WTC11 (cell line): Measurements from ENCODE around the gene SORCS2.

Source experiments
- NR2C2 ChIP-seq: sonication (generic); formaldehyde crosslinking; IDR thresholded peaks from 2 replicates; pipeline ENCODE4 v1.8.0; 2022; ENCODE audit warnings: mild to moderate bottlenecking, missing genetic modification reagents
- RELA ChIP-seq: sonication (generic); formaldehyde crosslinking; IDR thresholded peaks from 2 replicates; pipeline ENCODE4 v1.8.1; 2022; ENCODE audit warnings: missing genetic modification reagents, mild to moderate bottlenecking, borderline replicate concordance
- ZNF317 ChIP-seq: sonication (generic); formaldehyde crosslinking; IDR thresholded peaks from 2 replicates; pipeline ENCODE4 v1.8.1; 2023; ENCODE audit warnings: low read depth, mild to moderate bottlenecking, moderate library complexity, missing genetic modification reagents, borderline replicate concordance
- TF ChIP-seq, protein P1 (sequence below): sonication (generic); formaldehyde crosslinking; IDR thresholded peaks from 2 replicates; pipeline ENCODE4 v1.8.1; 2023; ENCODE audit warnings: mild to moderate bottlenecking, missing genetic modification reagents, borderline replicate concordance
- TF ChIP-seq, protein P2 (sequence below): fragments of 200-600 bp; IDR thresholded peaks from 2 replicates; pipeline ENCODE4 v1.8.0; 2022; ENCODE audit warnings: antibody characterized with exemption
- TF ChIP-seq, protein P3 (sequence below): sonication (generic); formaldehyde crosslinking; IDR thresholded peaks from 2 replicates; pipeline ENCODE4 v1.8.1; 2023; ENCODE audit warnings: mild to moderate bottlenecking, missing genetic modification reagents
- TF ChIP-seq, protein P4 (sequence below): sonication (generic); formaldehyde crosslinking; IDR thresholded peaks from 2 replicates; pipeline ENCODE4 v1.8.0; 2023; ENCODE audit warnings: missing genetic modification reagents
- TF ChIP-seq, protein P5 (sequence below): sonication (generic); formaldehyde crosslinking; conservative IDR thresholded peaks from 2 replicates; pipeline ENCODE4 v1.8.1; 2023; ENCODE audit warnings: mild to moderate bottlenecking, low read depth, missing genetic modification reagents, moderate library complexity

DNA sequence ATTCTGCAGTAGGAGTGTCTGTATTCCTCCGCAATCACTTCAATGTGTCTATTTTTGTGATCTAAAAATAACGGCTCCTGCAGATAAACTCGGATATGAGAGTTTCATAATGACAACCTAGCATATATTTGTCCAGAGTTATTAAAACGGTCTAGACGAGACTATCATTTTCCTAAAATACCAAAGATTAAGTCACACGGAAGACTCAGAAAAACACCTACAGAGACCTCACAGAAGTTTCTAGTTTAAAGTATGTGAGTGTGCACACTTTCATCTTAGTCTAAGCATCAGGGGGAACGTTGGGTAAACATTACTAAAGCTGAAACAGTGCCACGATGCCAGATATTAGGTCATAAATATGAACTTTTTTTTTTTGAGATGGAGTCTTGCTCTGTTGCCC is 590.4 kb downstream of the SORCS2 start:
- TF ChIP-seq, protein P1, sequence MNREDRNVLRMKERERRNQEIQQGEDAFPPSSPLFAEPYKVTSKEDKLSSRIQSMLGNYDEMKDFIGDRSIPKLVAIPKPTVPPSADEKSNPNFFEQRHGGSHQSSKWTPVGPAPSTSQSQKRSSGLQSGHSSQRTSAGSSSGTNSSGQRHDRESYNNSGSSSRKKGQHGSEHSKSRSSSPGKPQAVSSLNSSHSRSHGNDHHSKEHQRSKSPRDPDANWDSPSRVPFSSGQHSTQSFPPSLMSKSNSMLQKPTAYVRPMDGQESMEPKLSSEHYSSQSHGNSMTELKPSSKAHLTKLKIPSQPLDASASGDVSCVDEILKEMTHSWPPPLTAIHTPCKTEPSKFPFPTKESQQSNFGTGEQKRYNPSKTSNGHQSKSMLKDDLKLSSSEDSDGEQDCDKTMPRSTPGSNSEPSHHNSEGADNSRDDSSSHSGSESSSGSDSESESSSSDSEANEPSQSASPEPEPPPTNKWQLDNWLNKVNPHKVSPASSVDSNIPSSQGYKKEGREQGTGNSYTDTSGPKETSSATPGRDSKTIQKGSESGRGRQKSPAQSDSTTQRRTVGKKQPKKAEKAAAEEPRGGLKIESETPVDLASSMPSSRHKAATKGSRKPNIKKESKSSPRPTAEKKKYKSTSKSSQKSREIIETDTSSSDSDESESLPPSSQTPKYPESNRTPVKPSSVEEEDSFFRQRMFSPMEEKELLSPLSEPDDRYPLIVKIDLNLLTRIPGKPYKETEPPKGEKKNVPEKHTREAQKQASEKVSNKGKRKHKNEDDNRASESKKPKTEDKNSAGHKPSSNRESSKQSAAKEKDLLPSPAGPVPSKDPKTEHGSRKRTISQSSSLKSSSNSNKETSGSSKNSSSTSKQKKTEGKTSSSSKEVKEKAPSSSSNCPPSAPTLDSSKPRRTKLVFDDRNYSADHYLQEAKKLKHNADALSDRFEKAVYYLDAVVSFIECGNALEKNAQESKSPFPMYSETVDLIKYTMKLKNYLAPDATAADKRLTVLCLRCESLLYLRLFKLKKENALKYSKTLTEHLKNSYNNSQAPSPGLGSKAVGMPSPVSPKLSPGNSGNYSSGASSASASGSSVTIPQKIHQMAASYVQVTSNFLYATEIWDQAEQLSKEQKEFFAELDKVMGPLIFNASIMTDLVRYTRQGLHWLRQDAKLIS (CRISPR knock-in tag), result no peak
- TF ChIP-seq, protein P2, sequence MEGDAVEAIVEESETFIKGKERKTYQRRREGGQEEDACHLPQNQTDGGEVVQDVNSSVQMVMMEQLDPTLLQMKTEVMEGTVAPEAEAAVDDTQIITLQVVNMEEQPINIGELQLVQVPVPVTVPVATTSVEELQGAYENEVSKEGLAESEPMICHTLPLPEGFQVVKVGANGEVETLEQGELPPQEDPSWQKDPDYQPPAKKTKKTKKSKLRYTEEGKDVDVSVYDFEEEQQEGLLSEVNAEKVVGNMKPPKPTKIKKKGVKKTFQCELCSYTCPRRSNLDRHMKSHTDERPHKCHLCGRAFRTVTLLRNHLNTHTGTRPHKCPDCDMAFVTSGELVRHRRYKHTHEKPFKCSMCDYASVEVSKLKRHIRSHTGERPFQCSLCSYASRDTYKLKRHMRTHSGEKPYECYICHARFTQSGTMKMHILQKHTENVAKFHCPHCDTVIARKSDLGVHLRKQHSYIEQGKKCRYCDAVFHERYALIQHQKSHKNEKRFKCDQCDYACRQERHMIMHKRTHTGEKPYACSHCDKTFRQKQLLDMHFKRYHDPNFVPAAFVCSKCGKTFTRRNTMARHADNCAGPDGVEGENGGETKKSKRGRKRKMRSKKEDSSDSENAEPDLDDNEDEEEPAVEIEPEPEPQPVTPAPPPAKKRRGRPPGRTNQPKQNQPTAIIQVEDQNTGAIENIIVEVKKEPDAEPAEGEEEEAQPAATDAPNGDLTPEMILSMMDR, result no peak
- TF ChIP-seq, protein P3, sequence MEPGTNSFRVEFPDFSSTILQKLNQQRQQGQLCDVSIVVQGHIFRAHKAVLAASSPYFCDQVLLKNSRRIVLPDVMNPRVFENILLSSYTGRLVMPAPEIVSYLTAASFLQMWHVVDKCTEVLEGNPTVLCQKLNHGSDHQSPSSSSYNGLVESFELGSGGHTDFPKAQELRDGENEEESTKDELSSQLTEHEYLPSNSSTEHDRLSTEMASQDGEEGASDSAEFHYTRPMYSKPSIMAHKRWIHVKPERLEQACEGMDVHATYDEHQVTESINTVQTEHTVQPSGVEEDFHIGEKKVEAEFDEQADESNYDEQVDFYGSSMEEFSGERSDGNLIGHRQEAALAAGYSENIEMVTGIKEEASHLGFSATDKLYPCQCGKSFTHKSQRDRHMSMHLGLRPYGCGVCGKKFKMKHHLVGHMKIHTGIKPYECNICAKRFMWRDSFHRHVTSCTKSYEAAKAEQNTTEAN (CRISPR knock-in tag), result no peak
- TF ChIP-seq, protein P4, sequence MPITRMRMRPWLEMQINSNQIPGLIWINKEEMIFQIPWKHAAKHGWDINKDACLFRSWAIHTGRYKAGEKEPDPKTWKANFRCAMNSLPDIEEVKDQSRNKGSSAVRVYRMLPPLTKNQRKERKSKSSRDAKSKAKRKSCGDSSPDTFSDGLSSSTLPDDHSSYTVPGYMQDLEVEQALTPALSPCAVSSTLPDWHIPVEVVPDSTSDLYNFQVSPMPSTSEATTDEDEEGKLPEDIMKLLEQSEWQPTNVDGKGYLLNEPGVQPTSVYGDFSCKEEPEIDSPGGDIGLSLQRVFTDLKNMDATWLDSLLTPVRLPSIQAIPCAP (CRISPR knock-in tag), result no peak
- no peak for TF ChIP-seq NR2C2
- no peak for TF ChIP-seq RELA (CRISPR knock-in tag)
- TF ChIP-seq, protein P5, sequence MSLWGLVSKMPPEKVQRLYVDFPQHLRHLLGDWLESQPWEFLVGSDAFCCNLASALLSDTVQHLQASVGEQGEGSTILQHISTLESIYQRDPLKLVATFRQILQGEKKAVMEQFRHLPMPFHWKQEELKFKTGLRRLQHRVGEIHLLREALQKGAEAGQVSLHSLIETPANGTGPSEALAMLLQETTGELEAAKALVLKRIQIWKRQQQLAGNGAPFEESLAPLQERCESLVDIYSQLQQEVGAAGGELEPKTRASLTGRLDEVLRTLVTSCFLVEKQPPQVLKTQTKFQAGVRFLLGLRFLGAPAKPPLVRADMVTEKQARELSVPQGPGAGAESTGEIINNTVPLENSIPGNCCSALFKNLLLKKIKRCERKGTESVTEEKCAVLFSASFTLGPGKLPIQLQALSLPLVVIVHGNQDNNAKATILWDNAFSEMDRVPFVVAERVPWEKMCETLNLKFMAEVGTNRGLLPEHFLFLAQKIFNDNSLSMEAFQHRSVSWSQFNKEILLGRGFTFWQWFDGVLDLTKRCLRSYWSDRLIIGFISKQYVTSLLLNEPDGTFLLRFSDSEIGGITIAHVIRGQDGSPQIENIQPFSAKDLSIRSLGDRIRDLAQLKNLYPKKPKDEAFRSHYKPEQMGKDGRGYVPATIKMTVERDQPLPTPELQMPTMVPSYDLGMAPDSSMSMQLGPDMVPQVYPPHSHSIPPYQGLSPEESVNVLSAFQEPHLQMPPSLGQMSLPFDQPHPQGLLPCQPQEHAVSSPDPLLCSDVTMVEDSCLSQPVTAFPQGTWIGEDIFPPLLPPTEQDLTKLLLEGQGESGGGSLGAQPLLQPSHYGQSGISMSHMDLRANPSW (CRISPR knock-in tag), result no peak
- no peak for TF ChIP-seq ZNF317 (CRISPR knock-in tag)
